Limb (tissue), 2 donors: ENCODE results near the gene TNS3.

Experiments
- DNase-seq, 2 donors: peaks; one replicate each; pipeline ENCODE4 v3.0.0-alpha.2; 2016; ENCODE audit errors: extremely low spot score in 2 of 2

TNS3 gene

DNA sequence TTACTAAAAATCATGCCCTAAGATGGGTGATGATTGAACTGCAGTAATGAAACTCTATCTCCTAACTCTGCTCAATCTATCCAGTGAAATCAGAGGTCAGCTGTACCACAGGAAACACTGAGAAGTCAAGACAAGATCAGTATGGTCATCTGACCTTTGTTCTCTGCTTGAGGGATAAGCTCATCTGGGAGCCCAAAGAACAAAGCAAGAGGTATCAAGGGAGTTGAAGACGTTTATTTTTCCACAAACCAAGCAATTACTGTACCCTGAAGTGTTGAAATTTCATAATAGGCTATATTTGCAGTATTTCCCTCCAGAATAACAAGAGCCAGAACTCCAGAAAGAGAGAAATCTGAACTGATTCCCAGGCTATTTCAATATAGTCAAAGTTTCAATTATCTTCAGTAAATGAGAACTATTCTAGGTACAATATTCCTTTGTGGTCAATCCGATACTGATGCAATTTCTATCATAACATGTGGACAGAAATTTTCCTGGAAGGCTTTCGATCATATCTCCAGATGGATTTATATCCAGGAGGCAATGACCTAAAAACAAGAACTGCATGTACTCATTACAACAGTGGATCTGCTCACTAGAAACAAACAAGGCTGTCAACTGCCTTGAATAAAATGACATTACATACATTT lies 345.3 kb downstream of the TNS3 start:
- no peak for DNase-seq

DNA sequence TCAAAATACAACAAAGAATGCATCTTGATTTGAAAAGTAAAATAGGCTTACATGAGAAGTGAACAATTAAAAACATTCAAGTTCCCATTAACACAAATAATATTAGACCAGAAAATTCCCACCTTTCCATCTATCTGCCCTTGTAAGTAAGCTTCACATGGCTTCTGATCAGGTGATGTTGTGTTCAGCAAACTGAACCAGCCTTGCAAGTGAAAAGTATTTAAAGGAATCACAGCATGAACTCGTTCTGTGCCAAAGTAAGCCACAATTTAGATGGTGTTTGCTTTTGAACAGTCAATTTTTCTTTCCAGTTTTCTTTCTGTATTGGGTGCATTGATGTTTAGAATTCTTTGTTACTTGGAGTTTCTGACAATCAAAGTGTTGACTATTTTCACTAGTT lies 347.9 kb downstream of the TNS3 start:
- no peak for DNase-seq

DNA sequence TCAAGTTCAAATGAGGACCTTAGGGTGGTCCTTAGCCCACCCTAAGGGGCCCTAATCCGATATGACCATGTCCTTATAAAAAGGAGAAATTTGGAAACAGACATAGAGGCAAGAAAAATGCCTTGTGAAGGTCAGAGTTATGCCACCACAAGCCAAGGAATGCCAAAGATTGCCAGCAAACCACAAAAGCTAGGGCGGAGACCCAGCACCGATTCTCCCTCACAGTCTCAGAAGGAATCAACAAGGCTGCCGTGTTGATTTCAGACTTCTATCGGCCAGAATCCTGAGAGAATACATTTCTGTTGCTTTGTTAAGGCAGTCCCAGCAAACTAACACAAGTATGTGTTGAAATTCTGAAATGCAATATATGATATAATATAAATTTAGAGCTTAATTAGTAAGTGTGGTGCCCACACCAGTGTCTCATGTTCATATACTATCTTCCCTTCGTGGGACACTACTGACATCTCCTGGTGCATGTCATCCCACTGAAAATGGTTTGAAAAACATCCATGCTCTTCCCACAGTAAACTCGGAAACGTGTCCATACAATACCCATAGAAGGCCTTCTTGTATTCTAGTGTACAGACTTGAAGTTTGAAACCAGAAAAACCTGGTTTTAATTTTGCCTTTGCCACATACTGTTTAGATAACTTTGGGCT lies 349.0 kb downstream of the TNS3 start:
- DNase-seq: no peak

DNA sequence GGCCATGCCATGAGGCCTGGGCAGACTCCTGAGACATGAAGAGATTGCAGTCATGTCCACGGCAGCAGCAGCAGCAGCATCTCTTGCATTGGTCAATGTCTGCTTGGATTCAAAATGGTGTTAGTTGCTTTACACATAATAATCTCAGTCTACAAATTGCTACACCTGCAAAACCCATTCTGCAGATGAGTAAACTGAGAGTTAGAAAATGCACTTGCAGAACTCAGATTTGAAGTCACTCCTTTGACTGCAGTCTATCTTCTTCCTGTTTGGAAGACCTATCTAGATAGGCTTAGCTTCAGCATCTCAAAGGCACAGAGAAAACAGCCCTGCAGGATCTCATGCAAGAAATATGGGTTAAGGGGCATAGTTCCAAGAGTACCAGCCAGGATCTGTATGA lies 350.3 kb downstream of the TNS3 start:
- DNase-seq: no peak

DNA sequence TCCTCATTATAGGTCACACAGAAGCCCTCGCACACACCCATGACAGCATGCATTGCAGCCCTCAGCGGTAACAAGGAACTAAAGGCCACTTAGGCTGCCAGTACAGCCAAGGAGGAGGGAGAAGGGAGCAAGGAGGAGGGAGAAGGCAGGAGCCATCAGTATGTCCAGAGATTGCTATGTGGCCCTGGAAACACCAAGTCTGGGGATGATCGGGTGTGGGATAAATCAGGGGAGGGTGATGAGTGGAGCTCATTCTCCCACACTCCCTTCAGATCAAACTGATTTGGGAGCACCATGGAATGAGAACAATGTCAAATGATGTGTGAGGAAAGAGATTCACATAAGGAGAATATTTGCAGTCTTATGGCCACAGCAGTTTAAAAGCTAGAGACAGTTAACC lies 350.9 kb downstream of the TNS3 start:
- no peak for DNase-seq

DNA sequence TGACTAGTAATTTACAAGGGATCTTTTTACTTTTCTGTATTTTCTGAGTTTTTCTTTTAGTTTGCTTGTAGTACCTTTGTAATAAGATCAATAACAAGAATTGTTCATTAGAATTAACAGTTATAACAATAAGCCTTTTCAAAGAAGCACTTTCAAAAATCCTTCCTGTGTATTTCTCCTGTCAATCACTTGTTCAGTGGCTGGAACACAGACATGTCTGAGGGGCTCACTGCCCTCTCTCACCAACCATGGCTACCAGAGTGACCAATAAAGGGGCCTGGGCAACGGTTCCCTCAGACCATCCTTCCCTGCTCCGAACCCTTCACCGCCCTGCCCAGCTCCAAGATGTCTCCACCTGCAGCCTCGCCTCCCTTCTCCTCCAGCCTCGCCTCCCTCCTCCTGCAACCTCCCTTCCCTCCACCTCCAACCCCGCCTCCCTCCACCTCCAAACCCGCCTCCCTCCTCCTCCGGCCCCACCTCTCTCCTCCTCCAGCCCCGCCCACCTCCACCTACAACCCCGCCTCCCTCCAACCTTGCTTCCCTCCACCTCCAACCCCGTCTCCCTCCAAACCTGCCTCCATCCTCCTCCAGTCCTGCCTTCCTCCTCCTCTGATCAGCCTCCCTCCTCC lies 353.4 kb downstream of the TNS3 start:
- DNase-seq: no peak

DNA sequence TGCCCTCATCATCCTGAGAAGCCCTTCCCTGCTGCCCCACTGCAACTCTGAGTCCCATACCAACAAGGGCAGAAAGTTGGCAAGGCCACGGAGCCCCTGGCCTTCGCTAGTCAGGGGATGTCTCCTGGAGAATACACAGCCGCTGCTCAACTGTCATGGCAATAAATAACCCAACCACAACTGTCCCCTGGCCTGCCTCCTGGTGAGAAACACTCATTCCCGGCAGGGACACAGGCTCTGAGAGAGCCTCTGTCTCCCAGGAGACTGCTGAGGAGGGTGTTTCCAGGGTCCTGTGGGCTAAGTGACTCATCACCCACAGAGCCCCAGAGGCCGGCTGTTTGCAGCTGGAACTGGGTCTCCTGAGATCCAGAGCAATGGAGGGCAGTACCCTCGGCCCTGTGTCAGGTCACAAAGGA lies 354.1 kb downstream of the TNS3 start:
- DNase-seq: no peak

DNA sequence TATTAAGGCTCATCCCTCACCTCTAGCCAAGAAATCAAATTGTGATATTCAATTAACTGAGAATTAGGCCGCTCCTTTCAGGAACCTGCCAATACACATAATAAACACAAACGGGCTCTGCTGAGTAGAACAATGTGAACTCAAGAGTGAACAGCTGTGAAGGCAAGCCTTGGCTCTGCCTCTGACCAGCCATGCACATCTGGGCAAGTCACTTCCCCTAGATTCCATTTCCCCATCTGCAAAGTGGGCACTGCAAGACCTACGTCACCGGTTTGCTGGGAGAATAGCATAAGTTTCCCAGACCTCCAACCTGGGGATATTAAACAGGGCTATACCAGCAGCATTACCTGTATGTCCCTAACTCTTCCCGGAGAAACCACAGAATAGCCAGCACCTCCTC lies 355.2 kb downstream of the TNS3 start:
- DNase-seq: no peak

DNA sequence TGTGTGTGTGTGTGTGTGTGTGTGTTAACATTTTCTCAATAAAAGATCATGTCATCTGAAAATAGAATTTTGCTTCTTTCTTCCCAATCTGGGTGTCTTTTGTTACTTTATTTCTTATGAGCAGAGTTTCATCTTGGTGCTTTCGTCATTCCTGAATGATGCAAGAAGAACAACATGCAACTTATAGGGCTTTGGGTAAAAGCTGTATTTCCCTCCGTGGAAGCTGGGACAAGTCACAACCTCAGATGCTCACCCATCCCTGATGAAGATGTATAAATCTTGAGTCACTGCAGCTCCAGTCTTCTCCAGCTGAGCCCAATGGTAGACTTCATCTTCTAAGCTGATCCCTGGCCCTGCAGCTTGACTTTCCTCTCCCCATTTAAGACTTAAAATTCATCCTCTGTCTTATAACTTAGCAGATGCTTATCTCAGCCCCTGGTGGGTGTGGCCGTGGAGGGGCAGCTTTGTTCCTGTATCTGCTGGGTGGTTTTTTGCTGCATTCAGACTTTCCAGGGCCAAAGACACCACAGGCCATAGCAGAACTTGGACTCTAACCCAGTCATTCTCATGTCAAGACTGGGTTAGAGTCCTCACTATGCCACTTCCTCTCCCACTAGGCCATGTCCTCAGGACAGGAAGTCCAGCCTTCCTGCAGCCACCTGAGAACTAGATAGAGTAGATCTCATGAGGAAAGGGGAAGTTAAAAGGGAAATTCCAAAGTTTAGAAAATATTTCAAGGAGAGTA lies 356.4 kb downstream of the TNS3 start:
- DNase-seq: no peak
